HT-29 (cell line): ENCODE measurements around the gene TANGO2. TPM values are rescaled to one million over a fixed set of nuclear protein-coding genes. Genes with fewer than 3 reads are reported as not detected.
"Not testable (repeated sequence)": the region's sequence is repeated elsewhere in the genome, so short reads cannot be mapped to it uniquely, and the experiment has no call there.

Experiments
- DNase-seq: peaks from one replicate; pipeline ENCODE4 v3.0.0-alpha.2; 2015; ENCODE audit warnings: low spot score
- total RNA-seq: library from RNA; depleted of rRNA; stranded (reverse); fragments of >200 nt; shearing (Covaris generic); gene quantifications from 2 replicates; pipeline ENCODE4 v1.2.3, GENCODE V29; 2014

Gene TANGO2
- total RNA-seq, 1 experiment from 2014 or later = 71.9 TPM

DNA sequence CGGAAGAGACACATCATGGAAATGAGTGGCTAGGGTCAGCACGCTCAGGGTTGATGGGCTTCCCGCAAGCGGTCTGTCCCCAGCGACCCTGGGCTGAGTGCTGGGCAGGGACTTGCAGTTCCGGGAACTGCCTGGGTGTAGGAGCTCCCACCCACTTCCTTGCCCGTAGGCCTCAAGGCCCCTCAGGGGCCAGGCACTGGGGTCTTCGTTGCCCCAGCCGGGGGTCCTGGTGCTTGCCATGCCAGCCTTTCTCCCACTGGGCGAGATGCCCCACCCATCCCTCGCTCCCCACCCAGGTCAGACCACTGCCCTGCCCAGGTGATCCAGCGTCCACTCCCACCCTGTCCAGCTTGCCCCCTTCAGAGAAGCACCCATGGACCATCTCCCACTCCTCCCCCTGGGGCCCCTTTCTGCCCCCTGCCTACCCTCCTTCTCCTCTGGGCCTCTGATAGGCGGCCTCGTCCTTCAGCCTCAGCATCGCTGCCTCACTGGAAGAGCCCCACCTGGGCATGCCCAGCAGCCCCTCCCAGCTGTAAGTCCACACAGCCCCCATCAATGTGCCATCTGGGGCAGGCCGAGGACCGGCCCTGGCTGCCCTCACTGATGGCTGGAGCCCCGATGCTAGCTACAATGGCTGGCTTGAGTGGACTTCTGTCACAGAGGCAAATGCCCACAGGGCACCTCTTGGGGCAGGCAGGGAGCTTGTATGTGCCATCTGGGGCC is 41.3 kb downstream of the TANGO2 start:
- DNase-seq = no peak

DNA sequence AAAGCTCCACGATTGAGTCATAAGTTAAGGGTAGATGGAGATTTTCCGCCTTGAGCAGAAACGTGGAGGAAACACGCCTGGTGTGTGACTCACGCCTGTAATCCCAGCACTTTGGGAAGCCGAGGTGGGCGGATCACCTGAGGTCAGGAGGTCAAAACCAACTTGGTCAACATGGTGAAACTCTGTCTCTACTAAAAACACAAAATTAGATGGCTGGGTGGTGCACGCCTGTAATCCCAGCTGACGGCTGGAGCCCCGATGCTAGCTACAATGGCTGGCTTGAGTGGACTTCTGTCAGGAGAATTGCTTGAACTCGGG is 41.8 kb downstream of the TANGO2 start:
- peak; percentile 74 for DNase-seq

DNA sequence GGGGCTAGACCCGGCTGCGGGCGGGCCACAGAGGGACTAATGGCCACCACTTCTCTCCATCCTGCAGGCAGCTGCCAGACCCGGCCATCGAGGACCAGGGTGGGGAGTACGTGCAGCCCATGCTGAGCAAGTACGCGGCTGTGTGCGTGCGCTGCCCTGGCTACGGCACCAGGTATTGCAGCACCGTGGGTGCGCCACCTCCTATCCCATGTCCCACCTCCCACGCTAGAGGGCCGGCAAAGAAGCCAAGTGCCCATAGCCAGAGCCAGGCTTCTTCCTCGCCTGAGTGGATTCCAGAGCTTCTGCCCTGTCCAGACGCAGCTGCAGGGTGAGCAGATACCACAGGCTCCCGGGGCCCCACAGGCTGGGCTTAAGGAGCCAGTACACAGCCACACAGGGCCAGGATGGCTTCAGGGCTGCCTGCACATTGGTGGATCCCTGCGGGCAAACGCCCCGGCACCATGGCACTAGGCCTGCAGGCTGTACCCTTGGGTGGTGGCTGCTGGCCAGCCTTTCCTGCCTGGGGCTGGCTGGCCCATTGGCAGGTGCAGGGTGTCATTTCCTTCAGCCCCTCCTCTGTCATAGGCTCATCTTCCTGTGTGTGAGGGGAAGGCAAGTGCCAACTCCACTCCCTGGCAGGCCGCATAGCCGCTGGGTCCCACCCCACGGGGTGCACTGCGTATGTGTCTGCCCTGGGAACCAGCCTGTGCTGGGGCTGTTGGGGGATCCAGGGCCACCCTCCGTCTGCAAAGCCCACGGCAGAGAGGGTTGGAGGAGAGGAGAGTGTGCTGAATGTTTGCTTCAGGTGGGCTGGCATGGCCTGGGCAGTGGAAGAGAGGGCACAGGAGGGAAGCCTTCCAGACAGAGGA is 42.6 kb downstream of the TANGO2 start:
- DNase-seq = no peak

DNA sequence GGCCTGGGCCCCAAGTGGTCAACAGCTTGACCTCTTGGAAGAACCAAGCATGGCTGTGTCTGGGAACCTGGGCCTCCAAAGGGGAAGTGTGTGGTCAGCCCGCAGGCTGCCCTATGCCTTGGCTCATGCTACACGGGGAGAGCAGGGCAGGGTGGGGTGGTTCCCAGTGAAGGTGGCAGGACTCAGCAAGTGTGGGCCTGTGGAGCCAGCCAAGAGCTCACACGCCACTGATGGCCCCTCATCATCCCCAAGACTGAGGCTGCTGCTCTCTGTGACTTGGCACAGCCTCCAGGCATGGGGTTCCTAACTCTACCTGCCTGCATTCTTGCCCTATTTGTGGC is 43.2 kb downstream of the TANGO2 start:
- no peak for DNase-seq

DNA sequence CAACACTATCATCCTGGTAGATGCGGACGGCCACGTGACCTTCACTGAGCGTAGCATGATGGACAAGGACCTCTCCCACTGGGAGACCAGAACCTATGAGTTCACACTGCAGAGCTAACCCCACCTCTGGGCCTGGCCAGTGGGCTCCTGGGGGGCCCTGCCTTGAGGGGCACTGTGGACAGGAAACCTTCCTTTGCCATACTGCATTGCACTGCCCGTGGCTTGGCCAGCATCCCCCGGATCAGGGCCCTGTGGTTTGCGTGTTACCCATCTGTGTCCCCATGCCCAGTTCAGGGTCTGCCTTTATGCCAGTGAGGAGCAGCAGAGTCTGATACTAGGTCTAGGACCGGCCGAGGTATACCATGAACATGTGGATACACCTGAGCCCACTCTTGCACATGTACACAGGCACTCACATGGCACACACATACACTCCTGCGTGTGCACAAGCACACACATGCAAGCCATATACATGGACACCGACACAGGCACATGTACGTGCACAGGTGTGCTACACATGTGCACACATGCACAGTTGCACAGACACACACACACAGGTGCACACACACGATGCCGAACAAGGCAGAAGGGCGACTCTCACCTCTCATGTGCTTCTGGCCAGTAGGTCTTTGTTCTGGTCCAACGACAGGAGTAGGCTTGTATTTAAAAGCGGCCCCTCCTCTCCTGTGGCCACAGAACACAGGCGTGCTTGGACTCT is 43.8 kb downstream of the TANGO2 start:
- no peak for DNase-seq

DNA sequence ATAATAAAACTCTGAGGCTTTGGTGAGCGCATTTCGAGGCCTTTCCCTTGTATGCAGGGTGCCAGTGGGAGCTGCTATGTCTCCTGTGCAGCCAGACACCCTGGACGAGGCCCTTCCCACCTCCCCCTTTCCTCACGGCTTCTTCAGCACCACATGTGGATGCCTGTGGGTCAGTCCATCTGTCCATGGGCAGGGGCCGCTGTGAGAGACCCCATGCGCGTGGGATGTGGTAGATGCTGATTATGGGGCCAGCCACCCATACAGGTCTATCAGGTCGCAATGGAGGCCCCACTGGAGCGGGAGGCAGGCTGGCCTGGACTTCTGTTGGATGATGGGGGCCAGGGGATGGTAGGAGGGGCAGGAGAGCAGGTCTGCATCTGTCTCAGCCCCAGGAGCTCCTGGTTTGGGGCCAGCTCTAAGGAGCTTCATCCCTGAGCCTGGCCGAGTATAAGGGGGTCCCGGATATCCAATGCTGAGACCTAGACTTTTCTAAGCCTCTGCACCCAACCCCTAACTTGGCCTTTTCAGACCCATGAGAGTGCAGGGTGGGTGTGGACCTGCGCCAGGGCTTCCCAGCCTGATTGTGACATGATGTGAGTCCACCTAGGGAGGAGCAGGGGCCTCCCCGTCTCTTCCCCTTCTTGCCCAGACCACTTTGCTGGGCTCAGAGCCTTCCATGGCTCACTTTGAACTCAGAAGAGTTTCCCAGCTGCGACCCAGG is 45.1 kb downstream of the TANGO2 start:
- DNase-seq = no peak

DNA sequence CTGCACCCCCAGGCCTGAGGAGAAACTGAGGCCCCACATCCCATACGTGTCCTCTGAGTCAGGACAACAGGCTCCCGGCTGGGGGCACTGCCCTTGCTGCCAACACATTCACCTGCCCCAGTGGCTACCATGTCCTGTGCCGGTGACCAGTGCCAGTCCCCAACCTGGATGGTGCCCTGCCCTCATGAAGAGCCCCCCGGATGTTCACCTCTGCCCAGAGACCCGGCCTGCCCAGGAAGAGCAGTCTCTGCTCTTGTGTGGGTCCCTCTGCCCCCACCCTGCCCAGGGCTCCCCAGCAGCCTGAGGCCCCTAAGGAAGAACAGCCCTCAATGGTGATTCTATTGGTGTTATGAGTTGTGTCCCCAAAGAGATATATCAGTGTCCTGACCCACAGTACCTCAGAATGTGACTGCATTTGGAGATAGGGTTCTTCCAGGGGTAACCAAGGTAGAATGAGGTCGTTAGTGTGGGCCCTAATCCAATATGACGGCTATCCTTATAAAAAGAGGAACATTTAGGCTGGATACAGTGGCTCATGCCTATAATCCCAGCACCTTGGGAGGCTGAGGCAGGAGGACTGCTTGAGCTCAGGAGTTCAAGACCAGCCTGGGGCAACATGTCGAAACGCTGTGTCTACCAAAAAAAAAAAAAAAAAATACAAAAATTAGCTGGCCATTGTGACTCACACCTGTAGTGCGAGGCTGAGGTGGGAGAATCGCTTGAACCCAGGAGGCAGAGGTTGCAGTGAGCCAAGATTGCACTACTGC is 45.9 kb downstream of the TANGO2 start:
- DNase-seq = no peak

DNA sequence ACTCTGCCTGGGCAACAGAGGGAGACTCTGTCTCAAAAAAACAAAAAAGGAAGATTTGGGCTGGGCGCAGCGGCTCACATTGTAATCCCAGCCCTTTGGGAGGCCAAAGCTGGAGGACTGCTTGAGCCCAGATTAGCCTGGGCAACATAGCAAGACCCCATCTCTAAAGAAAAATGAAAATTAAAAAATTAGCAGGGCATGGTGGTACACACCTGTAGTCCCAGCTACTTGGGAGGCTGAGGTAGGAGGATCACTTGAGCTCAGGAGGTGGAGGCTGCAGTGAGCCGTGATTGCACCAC is 46.4 kb downstream of the TANGO2 start:
- DNase-seq = not testable (repeated sequence)

DNA sequence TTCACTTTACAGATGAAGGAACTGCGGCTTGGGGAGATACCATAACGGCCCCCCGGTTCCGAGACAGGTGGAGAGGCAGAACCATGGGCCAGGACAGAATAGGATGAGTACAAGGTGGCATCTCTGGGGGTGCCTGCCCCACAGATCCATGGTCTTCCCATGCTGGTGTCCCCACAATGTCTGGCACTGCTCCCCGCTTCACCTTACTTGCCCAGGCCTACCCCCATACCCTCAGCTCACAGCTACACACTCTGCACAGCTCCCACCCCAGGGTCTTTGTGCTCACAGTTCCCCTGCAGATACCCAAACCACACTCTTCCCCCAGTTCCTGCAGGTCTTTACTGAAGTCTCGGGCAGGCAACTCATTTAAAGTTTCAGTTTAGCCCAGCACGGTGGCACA is 47.7 kb downstream of the TANGO2 start:
- no peak for DNase-seq

DNA sequence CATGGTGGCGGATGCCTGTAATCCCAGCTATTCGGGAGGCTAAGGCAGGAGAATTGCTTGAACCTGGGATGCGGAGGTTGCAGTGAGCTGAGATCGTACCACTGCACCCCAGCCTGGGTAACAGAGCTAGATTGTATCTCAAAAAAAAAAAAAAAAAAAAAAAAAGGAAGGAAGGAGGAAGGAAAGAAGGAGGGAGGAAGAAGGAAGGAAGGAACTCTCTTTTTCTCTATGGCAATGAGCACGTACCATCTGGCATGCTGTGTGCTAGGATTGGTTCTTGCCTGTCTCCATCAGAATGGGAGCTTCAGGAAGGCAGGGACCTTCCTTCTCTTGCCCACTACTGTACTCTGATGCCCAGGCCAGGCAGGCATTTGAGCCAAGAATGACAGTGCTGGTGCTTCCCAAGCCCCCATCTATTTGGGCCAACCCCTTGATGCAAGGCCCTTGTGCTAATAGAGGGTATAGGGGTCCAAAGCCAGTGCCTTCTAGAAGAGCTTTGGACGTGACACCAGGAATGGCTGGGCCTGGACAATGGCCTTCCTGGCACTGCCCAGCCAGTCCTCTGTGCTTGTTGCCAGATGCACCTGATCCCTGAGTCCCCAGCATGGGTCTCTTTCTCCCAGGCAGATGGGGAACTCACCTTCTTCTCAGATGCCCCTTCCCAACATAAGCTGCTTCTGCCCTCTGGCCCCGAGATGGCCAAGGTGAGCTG is 48.6 kb downstream of the TANGO2 start:
- no peak for DNase-seq

DNA sequence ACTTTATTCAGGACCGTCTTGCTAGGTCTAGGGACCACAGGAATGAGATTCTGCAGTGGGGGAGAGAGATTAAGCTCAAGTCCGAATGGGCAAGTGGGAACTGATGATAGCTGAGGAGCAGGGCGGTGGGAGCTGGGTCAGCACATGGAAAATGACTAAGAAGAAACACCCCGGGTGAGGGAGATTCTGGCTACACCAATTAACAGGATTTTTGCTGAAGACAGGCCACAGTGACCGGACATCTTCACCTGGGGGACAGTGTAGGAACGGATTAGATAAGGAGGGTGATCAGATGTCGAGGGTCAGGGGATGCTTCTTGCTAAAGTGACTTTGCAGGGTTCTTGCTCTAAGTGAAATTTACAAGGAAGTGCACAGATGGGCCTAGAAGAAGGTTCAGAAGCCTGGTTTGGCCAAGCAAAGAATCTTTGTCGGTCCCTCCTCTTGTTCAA is 50.6 kb downstream of the TANGO2 start:
- DNase-seq = no peak

DNA sequence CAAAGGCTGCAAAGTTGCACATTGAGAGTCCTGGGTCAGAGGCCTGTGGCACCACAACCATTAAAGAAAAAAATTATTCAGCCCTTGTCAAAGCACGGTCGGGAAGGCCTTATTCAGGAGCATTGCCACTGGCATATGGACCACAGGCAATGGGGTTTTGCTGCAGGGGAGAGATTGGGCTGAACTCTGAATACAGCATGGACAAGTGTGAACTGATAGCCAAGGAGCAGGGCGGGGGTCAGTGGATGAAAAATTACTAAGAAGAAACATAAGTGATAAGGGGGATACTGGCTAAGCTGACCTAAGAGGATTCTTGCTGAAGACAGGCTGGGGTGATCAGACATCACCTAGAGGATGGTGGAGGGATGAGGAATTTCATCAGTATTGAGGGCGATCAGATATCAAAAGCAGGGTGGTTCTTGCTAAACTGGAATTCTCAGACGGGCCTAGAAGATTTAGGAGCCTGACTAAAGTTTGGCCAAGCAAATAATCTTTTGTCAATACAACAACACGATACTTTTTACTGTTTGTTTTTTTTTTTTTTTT is 55.8 kb downstream of the TANGO2 start:
- DNase-seq = peak; percentile 45

DNA sequence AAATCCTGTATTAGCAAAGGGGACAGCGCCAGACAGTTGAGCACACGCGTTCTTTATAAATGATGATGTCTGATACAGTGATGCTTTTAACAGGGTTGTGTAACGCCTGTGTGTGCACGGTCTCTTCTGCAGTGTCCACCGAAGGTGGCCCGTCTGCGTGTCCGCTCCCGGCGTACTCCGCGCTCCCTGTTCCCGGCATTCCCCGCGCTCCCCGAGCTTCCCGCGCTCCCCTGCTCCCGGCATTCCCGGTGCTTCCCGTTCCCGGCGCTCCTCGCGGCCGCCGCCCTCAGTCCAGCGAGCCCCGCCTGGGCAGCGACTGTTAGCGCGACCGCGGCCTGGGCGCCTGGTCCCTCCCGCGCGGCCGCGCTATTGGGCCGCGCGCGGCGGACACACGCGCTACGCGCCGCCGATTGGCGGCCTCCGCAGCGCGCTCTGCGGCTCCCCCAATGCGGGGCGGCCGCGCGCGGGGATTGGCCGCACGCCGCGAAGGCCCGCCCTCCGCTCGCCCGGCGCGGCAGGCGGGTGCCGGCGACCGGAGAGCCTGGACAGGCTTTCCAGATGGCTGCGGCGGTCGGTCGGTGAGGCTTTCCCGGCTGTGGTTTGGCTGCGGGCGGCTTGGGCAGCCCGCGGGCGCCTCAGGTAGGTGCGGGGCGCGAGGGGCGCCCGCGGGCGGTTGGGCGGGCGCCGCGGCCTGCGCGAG is 59.0 kb downstream of the TANGO2 start, which contains the start of gene DGCR8:
Gene DGCR8 (plus strand): TSS at position 497 of the 700 bp plus-strand sequence. CDS start 5,723 bp downstream, outside the sequence.
- DNase-seq = peak; percentile 100

DNA sequence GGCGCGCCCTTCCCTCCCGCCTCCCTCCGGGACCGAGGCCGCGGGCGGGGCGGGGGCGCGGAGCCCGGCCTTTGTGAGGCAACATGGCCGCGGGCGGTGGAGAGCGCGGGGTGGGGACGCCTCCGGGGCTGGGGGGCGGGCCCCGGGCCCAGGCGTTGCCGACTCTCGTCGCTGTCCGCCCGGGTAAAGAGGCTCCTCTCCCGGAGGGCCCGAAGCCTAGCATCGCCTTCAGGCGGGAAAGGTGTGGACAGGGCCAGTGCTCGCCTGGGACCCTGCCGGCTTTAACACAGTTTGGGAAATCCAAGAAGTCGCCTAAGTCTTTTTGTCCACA is 59.5 kb downstream of the TANGO2 start:
- DNase-seq = peak; percentile 80

DNA sequence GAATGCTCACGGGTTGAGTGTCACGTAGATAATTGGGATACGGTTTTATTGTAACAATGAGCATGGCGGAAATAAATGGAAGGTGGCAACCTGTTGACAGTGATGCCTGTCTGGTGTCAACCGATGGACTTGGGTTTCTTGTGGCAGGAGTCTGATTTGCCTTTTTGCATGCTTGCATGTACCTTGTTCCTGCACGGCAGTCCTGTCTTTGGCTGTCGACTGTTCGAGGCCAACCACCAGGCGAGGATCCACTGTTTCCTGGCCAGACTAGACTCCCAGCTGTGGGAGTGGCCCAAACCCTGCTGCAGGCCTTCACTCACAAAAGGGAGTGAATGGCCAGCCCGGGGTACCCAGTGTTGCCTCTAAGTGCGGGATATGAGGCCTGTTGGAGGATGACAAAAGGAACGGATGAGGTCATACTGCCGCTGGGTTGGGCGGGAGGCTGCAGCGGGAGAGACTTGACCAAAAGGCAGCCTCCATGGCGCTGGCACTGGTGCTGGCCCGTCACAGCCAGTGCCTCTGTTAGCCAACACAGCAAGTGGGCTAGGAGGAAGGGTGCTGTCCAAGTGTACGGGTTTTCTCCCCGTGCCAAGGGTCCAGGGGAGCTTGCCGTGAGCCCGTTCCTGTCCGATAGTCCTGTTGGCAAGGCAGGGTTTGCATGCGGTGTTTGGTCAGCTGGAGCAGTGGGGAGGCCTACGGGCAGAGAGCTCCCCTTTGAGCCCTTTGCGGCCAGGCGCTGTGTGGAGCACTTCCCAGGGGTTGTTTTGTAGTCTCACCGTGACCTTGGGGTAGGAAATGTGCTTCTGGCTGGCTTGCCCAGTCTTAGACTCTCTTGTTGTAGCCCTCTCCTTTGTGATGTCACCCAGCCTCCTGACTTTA is 60.1 kb downstream of the TANGO2 start:
- DNase-seq = peak; percentile 64

DNA sequence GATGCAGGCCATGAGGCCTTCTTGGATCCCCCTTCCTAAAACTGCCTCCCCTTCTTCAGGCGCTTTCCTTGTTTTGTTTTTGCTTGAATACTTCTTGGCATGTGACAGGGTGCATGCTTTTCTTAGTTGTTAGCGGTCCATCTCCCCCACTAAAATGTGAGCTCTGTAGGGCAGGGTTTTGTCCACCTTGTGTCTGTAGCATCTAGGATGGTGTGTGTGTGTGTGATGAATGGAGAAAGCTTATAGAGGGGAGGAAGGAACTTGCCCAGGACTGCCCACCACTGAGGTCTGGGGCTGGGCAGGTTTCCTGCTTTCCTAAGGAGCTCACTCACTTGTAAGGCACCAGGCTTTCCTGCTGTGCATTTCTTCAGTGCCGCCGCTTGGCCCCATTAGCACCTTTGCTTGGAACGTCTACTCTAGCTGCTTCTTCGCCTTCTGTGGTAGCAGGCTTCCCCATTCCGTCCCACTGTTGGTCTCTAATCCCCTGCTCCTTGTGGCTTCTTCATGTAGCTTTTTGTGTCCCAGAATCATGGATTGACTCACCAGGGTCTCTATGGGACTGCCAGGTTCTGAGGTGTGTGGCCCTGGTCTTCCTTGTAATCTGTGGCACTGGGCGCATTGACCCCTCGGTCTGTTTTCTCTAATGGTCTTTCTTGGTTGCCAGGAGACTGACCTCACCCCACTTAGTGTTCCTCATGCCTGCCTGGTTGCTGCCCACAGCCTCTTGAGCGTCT is 62.4 kb downstream of the TANGO2 start:
- no peak for DNase-seq

DNA sequence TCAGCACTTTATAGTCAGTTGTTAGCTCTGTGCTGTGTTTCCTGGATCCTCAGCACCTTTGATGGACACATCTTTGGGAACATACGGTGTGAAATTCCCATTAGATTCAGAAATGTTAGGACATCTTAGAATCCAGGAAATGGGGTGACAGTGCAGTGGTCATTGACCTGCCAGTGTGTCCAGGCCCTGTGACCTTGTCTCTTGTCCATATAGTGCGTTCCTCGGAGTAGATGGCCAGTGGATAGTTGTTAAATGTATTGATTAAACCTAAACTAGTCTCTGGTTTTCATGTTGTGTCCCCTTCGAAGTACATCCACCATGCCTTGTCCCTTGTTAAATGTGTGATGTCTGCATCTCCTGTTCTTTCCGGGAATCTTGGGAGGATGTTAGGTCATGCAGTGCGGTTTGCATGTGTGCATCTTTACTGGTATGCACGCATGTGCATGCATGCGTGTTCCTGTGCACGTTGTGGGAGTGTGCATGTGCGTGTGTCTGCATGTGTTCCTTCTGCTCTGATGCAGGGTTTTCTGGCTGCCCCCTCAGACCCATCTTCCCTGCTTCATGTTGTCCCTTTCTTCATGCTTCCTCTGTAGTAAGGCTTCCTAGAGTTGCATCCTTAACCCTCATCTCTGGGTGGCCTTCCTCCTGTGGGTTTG is 63.1 kb downstream of the TANGO2 start:
- no peak for DNase-seq
